ENCODE measurements around the gene AHSG.
"Not testable (repeated sequence)": the region's sequence is repeated elsewhere in the genome, so short reads cannot be mapped to it uniquely, and the experiment has no call there.

Gene AHSG

DNA sequence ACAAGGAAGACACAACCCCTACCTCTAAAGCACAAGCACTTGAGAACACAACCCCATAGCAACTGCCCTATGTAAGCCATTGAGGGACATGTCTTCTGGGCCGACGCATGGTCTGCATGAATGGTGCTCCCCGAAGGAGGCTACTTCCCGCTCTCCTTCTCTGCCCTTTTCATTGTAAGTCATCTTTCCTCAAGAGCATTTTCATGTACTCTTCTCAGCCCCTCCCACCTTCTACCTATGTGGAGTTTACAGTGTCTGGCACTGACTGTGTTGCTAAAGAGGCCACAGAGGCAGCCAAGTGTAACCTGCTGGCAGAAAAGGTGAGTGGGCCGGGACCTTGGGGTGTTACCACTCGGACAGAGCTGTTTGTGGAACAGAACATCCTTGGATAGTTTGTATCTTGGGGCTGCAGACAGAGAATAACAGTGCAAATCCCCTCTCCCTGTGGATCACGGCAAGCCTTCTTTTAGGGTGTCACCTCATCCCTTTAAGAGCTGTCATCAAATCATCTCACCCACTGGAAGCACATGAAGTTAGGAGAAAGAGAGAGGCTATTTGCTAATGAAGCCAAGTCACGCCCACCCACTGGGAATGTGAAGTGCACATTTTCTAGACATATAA is 5.6 kb downstream of the AHSG start:
- DNase-seq (ENCODE audit: low read depth) = no peak

DNA sequence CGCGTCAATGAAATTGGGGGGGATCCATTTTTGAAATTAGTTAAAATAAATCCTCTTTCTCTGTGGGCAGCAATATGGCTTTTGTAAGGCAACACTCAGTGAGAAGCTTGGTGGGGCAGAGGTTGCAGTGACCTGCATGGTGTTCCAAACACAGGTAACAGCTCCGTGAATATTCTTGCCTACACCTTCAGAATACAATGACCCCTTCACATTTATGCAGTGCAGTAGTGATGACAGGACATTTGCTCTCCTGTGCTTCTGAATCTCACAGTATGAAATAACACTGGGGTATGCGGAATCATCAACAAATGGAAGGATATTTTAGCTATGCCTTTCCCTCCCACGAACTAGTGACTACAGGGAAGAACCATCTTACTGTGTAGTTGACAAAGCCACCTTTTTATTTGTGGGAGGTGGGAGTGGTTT is 6.9 kb downstream of the AHSG start:
- DNase-seq (ENCODE audit: low read depth) = no peak

GRCh38 chr3:186620213-186621092 is 7.6 kb downstream of the AHSG start:
- DNase-seq (ENCODE audit: low read depth) = no peak

DNA sequence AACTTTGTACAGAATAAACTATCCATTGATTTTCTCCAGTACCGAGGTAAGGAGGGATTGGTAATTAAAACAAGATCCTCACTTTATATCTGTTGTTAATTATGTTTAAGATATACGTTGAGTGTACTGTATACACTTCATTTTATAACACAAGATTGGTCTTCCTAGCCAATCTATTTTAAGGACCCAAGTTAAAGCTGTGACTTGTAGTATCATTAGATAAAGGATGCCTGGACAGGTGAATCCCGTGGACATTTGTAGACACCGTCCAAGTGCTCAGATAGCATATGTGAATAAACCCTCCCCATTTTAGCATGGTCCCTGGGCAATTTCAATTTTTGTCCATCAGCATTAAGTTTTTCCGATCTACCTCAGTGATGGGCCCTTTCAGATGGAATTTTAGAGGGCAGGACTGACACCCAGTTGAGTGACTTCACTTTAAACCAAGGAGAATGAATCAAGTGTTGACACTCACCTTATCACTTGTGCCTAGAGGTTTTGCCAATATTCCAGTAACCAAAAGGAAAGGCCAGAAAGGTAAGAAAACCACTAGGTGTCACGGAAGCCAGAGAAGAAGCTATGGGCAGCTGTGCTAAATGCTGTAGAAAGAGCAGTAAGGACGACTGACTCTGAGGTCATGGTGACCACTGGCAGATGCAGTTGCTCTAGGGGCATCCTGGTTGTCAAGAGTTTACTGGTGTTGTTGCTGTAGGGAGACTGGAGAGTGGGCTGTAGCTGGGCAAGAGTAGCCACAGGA is 9.2 kb downstream of the AHSG start:
- no peak for DNase-seq (ENCODE audit: low read depth)

DNA sequence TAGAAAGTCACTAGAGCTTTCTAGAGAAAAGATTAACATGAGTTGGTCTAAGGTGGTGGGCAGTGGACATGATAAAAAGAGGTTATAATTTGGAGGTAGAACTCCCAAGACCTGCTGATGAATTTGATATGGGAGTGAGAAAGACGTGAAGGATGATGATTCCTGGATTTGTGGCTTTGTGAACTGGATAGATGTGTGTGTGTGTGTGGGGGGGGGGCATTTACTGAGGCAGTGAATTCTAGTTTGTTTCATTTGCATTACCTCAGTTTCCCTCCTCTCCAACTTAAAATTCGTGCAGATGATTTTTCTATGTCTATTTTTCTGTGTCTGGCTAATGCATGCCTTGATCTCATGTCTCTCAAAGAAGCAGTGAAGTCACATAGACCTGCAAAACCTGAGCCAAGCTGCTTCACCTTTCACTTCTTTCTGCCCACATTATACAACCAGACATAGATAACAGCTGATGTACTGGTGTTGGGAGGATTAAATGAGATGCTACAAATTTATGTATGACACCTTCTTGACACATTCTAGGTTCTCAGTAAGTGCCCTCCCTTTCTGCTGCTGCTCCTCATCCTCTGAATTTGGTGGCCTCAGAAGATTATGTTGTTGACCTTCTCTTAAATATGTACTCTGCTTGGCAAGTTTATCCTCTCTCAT is 9.9 kb downstream of the AHSG start:
- no peak for DNase-seq (ENCODE audit: low read depth)

DNA sequence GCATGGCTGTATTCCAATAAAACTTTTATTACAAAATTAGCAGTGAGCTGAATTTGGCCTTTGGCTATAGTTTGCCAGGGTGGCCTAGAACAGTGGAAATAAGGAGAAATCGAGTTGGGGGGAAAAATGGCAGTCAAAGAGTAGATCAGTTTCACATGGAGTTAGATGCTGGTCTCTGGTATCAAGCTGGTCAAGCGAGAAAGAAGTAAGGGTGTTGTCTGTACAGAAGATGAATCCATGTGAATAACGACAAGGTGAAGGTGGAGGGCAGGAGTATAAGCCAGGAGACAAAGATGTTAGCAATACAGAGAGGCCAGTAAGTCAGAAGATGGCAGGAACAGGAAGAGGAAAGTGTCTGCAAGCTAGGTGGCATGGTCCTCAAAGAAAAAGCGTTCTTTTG is 11.7 kb downstream of the AHSG start:
- no peak for DNase-seq (ENCODE audit: low read depth)

GRCh38 chr3:186625600-186626042 is 12.8 kb downstream of the AHSG start:
- no peak for DNase-seq (ENCODE audit: low read depth)

GRCh38 chr3:186626254-186626847 is 13.5 kb downstream of the AHSG start:
- DNase-seq (ENCODE audit: low read depth) = no peak

- DNase-seq (ENCODE audit: low read depth) = no peak
These were observed 15.1 kb downstream of the AHSG start for GRCh38 chr3:186627852-186628414.

DNA sequence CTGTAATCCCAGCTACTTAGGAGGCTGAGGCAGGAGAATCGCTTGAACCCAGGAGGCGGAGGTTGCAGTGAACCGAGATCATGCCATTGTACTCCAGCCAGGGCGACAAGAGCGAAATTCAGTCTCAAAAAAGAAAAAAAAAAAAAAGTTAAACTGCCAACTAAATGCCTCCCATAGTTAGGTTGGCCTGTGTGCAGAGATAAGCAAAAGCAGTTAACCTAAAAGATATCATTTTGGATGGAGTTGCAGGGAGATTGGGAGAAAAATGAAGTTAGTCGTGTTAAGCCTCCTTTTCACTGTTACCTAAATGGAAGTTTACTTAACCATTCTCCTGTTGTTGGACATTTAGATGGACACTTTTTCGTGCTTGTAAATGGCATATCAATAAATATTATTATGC is 15.9 kb downstream of the AHSG start:
- no peak for DNase-seq (ENCODE audit: low read depth)

GRCh38 chr3:186630950-186631641 is 18.2 kb downstream of the AHSG start:
- no peak for DNase-seq (ENCODE audit: low read depth)

- DNase-seq (ENCODE audit: low read depth) = no peak
These were observed 20.6 kb downstream of the AHSG start for GRCh38 chr3:186633481-186633880.

DNA sequence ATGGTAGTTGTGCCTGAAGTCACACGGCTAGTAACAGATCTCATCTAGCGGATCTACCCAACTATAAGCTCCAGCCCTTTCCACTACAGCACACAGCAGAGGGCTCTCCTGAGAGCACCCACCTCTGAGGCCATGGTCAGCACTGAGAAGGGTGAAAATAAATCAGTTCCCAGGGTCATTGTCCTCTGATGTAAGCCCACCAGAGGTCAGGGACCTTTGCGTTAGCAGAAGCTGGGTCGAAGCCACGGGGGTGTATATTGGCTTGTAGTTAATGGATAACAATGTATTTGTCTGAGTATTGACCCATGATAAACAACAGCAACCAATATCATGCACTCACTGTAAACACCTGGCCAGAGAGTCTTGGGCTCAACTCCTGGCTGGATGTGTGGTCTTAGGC is 21.3 kb downstream of the AHSG start:
- DNase-seq (ENCODE audit: low read depth) = not testable (repeated sequence)

DNA sequence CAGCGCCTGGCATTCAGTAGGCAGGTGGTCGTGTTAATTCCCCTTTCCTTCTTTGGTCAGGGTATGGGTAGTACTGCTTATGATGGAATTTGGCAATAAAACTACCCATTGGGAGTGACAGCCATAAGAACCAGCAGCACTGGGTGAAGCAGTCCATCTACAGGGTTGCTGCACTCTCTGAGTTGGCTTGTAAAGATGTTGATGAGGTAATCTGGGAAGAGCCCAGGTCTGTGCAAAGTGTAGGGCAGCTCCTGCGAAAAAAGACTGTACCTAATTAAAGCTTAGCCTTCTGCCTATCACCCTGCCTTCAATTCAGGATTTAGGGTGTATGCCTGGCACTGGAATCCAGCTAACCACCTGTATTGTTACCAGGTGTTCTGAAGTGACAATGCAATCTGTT is 22.7 kb downstream of the AHSG start:
- no peak for DNase-seq (ENCODE audit: low read depth)

GRCh38 chr3:186636536-186636935 is 23.7 kb downstream of the AHSG start:
- DNase-seq (ENCODE audit: low read depth) = no peak

- no peak for DNase-seq (ENCODE audit: low read depth)
These were observed 24.8 kb downstream of the AHSG start for GRCh38 chr3:186637686-186638085.

DNA sequence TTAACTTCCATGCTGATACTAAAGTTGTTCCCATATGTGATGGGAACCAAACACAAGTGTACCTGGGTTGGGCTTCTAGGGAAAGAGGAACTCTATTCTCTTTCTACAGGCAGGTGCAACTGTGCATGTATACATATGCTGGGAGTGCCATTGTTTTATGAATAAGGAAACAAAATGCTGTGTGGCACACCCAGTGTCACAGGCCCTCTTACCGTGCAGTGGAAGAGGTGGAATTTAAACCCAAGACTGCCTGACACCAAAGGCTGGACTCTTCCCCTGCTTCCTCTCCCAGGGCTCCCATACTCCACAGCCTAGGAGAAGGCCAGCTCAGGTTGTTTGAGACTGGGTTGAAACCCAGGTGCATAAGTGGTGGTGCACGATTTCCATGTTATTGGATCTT is 25.4 kb downstream of the AHSG start:
- no peak for DNase-seq (ENCODE audit: low read depth)

- no peak for DNase-seq (ENCODE audit: low read depth)
These were observed 27.1 kb downstream of the AHSG start, which contains the start of gene FETUB for GRCh38 chr3:186639778-186640472. TSS of gene FETUB (plus strand) at chr3:186640399. CDS start at chr3:186640461, 62 bp downstream.

- DNase-seq (ENCODE audit: low read depth) = no peak
These were observed 27.6 kb downstream of the AHSG start for GRCh38 chr3:186640473-186640818.

DNA sequence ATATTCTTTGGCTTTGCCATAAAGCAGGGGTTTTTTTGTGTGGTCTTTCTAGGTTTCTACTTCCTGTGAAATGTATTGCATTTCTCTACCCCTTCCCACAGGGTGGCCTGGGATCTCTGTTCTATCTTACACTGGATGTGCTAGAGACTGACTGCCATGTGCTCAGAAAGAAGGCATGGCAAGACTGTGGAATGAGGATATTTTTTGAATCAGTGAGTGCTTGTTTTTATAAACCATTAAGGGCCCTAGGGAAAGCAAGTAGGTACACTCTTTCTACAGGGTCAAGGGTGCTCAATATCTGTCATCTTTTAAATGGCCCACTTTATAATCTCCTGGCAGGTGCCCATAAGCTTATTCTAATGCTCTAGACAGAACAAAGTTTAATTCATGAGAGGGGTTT is 28.1 kb downstream of the AHSG start:
- DNase-seq (ENCODE audit: low read depth) = no peak
